ENCODE results near the gene NR2E1.

Gene NR2E1

GRCh38 chr6:108164815-108165706, 761 bp upstream of the NR2E1 start:
- H3K4me1 ChIP-seq (ENCODE audit: insufficient read depth, poor library complexity, severe bottlenecking) = no peaks in the 10 kb centered on the region
- no peak for DNase-seq (ENCODE audit: low spot score)
- no peaks in the 10 kb centered on the region for H3K36me3 ChIP-seq (ENCODE audit: low read depth)
- no peak for ATAC-seq (ENCODE audit: low read depth)
- peaks cover 100% of the 10 kb centered on the region for H3K27me3 ChIP-seq (ENCODE audit: insufficient read depth, poor library complexity, severe bottlenecking)
- no peak overlapping the region for H3K4me3 ChIP-seq (ENCODE audit: severe bottlenecking)
- no peak for TF ChIP-seq CTCF (IDR thresholded peaks at IDR 0.05; ENCODE audit: poor library complexity, severe bottlenecking)
- H3K9me3 ChIP-seq (ENCODE audit: severe bottlenecking) = no peaks in the 10 kb centered on the region
- H3K27ac ChIP-seq (ENCODE audit: poor library complexity, severe bottlenecking) = no peak overlapping the region

- Histone ChIP-seq H3K4me1 (ENCODE audit: insufficient read depth, poor library complexity, severe bottlenecking) (no peaks in the 10 kb centered on the region), H3K27me3 (ENCODE audit: insufficient read depth, poor library complexity, severe bottlenecking) (peaks cover 100% of the 10 kb centered on the region), H3K9me3 (ENCODE audit: severe bottlenecking) (no peaks in the 10 kb centered on the region), H3K4me3 (ENCODE audit: severe bottlenecking) (no peak overlapping the region), H3K27ac (ENCODE audit: poor library complexity, severe bottlenecking) (no peak overlapping the region), H3K36me3 (ENCODE audit: low read depth) (no peaks in the 10 kb centered on the region)
- TF ChIP-seq CTCF (IDR thresholded peaks at IDR 0.05; ENCODE audit: poor library complexity, severe bottlenecking) = no peak
- ATAC-seq (ENCODE audit: low read depth) (no peak; the same call in 2 of the 3 replicates), DNase-seq (ENCODE audit: low spot score) (no peak)
Measured at GRCh38 chr6:108166664-108167448, 1.0 kb downstream of the NR2E1 start.

- DNase-seq (ENCODE audit: low spot score) (no peak), ATAC-seq (ENCODE audit: low read depth) (no peak)
- Histone ChIP-seq H3K4me3 (ENCODE audit: severe bottlenecking) (no peak overlapping the region), H3K27me3 (ENCODE audit: insufficient read depth, poor library complexity, severe bottlenecking) (peaks cover 100% of the 10 kb centered on the region), H3K36me3 (ENCODE audit: low read depth) (no peaks in the 10 kb centered on the region), H3K27ac (ENCODE audit: poor library complexity, severe bottlenecking) (no peak overlapping the region), H3K9me3 (ENCODE audit: severe bottlenecking) (no peaks in the 10 kb centered on the region), H3K4me1 (ENCODE audit: insufficient read depth, poor library complexity, severe bottlenecking) (no peaks in the 10 kb centered on the region)
- TF ChIP-seq CTCF (IDR thresholded peaks at IDR 0.05; ENCODE audit: poor library complexity, severe bottlenecking) = no peak
Measured at GRCh38 chr6:108167449-108168089, 1.7 kb downstream of the NR2E1 start.

- no peak overlapping the region for H3K27ac ChIP-seq (ENCODE audit: poor library complexity, severe bottlenecking)
- H3K27me3 ChIP-seq (ENCODE audit: insufficient read depth, poor library complexity, severe bottlenecking) = peaks cover 100% of the 10 kb centered on the region
- ATAC-seq (ENCODE audit: low read depth) = no peak
- H3K4me1 ChIP-seq (ENCODE audit: insufficient read depth, poor library complexity, severe bottlenecking) = no peaks in the 10 kb centered on the region
- no peak for TF ChIP-seq CTCF (IDR thresholded peaks at IDR 0.05; ENCODE audit: poor library complexity, severe bottlenecking)
- H3K9me3 ChIP-seq (ENCODE audit: severe bottlenecking) = no peaks in the 10 kb centered on the region
- H3K4me3 ChIP-seq (ENCODE audit: severe bottlenecking) = no peak overlapping the region
- no peaks in the 10 kb centered on the region for H3K36me3 ChIP-seq (ENCODE audit: low read depth)
- DNase-seq (ENCODE audit: low spot score) = no peak
Measured at GRCh38 chr6:108168090-108168463, 2.3 kb downstream of the NR2E1 start.
